ENCODE results near the gene FNBP1.
"Not testable (repeated sequence)": the region's sequence is repeated elsewhere in the genome, so short reads cannot be mapped to it uniquely, and the experiment has no call there.

Gene FNBP1

DNA sequence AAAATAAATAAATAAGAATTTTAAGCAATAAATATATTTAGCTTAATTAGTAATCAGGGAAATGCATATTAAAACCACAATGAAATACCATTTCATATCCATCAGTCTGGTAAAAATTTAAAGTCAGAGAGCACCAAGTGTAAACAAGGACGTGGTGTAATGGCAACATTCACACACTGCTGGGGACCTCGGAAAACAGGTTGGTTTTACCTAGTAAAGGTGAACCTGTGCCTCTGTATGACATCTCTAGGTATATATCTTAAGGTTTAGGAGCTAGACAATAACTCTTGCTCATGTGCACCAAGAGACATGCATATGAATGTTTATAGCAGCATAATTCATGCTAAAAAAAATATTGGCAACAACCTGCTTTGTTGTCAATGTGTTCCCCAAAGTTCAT, 29.7 kb downstream of the FNBP1 start:
- Histone ChIP-seq H3K27ac (replicated peaks) (no peak overlapping the region), H3K4me3 (replicated peaks; ENCODE audit: insufficient read depth, low read length) (no peak overlapping the region), H3K27me3 (ENCODE audit: insufficient read depth, poor library complexity, severe bottlenecking) (no peaks in the 10 kb centered on the region)
- TF ChIP-seq POLR2AphosphoS5 (IDR thresholded peaks at IDR 0.05; ENCODE audit: low read depth) (no peak), SPI1 (IDR thresholded peaks at IDR 0.05; ENCODE audit: borderline replicate concordance, low read depth) (no peak), GABPA (IDR thresholded peaks at IDR 0.05; ENCODE audit: low read depth) (no peak)
- TF ChIP-seq, protein P1, sequence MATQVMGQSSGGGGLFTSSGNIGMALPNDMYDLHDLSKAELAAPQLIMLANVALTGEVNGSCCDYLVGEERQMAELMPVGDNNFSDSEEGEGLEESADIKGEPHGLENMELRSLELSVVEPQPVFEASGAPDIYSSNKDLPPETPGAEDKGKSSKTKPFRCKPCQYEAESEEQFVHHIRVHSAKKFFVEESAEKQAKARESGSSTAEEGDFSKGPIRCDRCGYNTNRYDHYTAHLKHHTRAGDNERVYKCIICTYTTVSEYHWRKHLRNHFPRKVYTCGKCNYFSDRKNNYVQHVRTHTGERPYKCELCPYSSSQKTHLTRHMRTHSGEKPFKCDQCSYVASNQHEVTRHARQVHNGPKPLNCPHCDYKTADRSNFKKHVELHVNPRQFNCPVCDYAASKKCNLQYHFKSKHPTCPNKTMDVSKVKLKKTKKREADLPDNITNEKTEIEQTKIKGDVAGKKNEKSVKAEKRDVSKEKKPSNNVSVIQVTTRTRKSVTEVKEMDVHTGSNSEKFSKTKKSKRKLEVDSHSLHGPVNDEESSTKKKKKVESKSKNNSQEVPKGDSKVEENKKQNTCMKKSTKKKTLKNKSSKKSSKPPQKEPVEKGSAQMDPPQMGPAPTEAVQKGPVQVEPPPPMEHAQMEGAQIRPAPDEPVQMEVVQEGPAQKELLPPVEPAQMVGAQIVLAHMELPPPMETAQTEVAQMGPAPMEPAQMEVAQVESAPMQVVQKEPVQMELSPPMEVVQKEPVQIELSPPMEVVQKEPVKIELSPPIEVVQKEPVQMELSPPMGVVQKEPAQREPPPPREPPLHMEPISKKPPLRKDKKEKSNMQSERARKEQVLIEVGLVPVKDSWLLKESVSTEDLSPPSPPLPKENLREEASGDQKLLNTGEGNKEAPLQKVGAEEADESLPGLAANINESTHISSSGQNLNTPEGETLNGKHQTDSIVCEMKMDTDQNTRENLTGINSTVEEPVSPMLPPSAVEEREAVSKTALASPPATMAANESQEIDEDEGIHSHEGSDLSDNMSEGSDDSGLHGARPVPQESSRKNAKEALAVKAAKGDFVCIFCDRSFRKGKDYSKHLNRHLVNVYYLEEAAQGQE (IDR thresholded peaks at IDR 0.05; ENCODE audit: insufficient replicate concordance, low read depth): no peak
- TF ChIP-seq, protein P2, sequence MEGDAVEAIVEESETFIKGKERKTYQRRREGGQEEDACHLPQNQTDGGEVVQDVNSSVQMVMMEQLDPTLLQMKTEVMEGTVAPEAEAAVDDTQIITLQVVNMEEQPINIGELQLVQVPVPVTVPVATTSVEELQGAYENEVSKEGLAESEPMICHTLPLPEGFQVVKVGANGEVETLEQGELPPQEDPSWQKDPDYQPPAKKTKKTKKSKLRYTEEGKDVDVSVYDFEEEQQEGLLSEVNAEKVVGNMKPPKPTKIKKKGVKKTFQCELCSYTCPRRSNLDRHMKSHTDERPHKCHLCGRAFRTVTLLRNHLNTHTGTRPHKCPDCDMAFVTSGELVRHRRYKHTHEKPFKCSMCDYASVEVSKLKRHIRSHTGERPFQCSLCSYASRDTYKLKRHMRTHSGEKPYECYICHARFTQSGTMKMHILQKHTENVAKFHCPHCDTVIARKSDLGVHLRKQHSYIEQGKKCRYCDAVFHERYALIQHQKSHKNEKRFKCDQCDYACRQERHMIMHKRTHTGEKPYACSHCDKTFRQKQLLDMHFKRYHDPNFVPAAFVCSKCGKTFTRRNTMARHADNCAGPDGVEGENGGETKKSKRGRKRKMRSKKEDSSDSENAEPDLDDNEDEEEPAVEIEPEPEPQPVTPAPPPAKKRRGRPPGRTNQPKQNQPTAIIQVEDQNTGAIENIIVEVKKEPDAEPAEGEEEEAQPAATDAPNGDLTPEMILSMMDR (IDR thresholded peaks at IDR 0.05; ENCODE audit: insufficient read depth, low read length): no peak
- DNase-seq (ENCODE audit: low read depth in 1 of 2, low spot score in 1 of 2): no peak

DNA sequence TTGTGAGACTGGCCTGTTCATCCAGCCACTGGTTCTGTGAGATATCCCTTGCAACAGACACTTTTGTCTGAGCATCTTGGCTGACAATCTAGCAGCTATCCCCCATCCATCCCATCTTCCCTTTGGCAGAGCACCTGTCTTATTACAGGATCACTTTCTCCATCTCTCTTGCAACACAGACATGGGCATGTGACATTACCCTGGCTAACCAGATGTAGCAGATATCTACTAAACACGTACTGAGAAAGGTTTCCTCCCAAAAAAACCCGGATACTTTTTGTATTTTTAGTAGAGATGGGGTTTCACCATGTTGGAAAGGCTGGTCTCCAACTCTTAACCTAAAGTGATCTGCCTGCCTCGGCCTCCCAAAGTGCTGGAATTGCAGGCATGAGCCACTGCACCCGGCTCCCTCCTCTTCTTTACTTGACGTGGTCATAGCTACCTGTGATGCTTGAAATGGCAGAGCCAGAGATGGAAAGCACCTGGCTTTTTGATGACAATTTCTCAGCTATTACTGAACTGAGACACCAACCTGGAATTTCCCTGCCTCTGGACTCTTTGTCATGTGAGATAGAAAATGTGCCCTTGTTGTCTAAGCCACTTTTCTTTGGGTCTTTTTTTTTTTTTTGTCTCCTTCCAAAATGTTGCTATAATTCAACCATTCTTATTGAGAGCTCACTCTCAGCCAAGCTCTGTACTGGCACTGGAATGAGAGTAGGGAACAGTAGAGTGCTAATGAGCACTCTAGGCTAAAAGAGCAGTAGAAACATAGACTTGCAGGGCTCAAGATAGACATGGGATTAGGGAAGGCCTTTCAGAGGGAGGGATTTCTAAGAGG, 32.6 kb downstream of the FNBP1 start:
- TF ChIP-seq, protein P2 (IDR thresholded peaks at IDR 0.05; ENCODE audit: insufficient read depth, low read length): no peak
- TF ChIP-seq POLR2AphosphoS5 (IDR thresholded peaks at IDR 0.05; ENCODE audit: low read depth): no peak
- TF ChIP-seq SPI1 (IDR thresholded peaks at IDR 0.05; ENCODE audit: borderline replicate concordance, low read depth): no peak
- TF ChIP-seq, protein P1 (IDR thresholded peaks at IDR 0.05; ENCODE audit: insufficient replicate concordance, low read depth): no peak
- no peak for TF ChIP-seq GABPA (IDR thresholded peaks at IDR 0.05; ENCODE audit: low read depth)
- no peak overlapping the region for H3K27ac ChIP-seq (replicated peaks)
- H3K4me3 ChIP-seq (replicated peaks; ENCODE audit: insufficient read depth, low read length): no peak overlapping the region

DNA sequence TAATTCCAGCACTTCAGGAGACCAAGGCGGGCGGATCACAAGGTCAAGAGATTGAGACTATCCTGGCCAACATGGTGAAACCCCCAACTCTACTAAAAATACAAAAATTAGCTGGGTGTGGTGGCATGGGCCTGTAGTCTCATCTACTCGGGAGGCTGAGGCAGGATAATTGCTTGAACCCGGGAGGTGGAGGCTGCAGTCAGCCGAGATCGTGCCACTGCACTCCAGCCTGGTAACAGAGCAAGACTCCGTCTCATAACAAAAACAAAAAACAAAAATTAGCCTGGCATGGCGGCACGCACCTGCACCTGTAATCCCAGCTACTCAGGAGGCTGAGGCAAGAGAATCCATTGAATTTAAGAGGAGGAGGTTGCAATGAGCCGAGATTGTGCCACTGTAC, 33.4 kb downstream of the FNBP1 start:
- H3K27me3 ChIP-seq (ENCODE audit: insufficient read depth, poor library complexity, severe bottlenecking); H3K4me3 ChIP-seq (replicated peaks; ENCODE audit: insufficient read depth, low read length): not testable (repeated sequence)

More for the DNA sequence above, 32.6 kb downstream of the FNBP1 start:
- DNase-seq (ENCODE audit: low read depth in 1 of 2, low spot score in 1 of 2): no peak
- no peaks in the 10 kb centered on the region for H3K27me3 ChIP-seq (ENCODE audit: insufficient read depth, poor library complexity, severe bottlenecking)

DNA sequence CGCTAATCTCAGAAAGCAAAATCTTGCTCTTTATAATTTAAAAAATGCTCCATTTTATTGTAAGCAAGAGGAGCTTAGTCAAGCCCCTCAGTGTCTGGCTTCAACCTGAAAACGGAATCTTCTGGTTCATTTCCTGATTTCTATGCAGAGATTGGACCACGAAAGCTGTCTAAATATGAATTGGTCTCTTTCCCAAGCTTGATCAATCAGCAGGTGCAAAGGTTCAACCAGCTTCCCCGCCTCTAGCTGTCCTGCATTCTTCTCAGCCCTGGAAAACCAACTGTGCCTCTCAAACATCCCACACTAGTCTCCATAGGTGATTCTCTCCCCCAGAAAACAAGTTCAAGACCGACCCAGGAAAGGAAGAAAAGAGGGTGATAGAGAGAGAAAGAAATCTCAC, 34.5 kb downstream of the FNBP1 start:
- Histone ChIP-seq H3K4me3 (replicated peaks; ENCODE audit: insufficient read depth, low read length) (no peak overlapping the region), H3K27ac (replicated peaks) (no peak overlapping the region), H3K27me3 (ENCODE audit: insufficient read depth, poor library complexity, severe bottlenecking) (no peaks in the 10 kb centered on the region)
- TF ChIP-seq GABPA (IDR thresholded peaks at IDR 0.05; ENCODE audit: low read depth) (no peak), POLR2AphosphoS5 (IDR thresholded peaks at IDR 0.05; ENCODE audit: low read depth) (no peak), SPI1 (IDR thresholded peaks at IDR 0.05; ENCODE audit: borderline replicate concordance, low read depth) (no peak)
- TF ChIP-seq, protein P2 (IDR thresholded peaks at IDR 0.05; ENCODE audit: insufficient read depth, low read length): no peak
- TF ChIP-seq, protein P1 (IDR thresholded peaks at IDR 0.05; ENCODE audit: insufficient replicate concordance, low read depth): no peak
- DNase-seq (ENCODE audit: low read depth in 1 of 2, low spot score in 1 of 2): no peak

More for the DNA sequence above, 33.4 kb downstream of the FNBP1 start:
- H3K27ac ChIP-seq (replicated peaks); DNase-seq (ENCODE audit: low read depth in 1 of 2, low spot score in 1 of 2): not testable (repeated sequence)

DNA sequence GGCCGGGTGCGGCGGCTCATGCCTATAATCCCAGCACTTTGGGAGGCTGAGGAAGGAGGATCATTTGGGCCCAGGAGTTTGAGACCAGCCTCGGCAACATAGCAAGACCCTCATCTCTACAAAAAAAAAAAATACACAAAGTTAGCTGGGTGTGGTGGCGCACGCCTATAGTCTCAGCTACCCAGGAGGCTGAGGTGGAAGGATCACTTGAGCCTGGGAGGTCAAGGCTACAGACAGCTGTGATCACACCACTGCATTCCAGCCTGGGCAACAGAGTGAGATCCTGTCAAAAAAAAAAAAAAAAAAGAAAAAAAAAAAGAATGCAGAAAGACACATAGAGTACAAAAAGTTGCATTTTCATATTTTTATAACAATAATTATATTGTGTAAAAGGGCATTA, 36.0 kb downstream of the FNBP1 start:
- not testable (repeated sequence) for H3K4me3 ChIP-seq (replicated peaks; ENCODE audit: insufficient read depth, low read length); DNase-seq (ENCODE audit: low read depth in 1 of 2, low spot score in 1 of 2); H3K27me3 ChIP-seq (ENCODE audit: insufficient read depth, poor library complexity, severe bottlenecking); H3K27ac ChIP-seq (replicated peaks)
